Body of pancreas (tissue), 4 donors: Measurements from ENCODE around the gene CRY1.

Experiments
- POLR2A ChIP-seq, 3 donors: fragments of 450-650 bp; IDR thresholded peaks; one replicate each; pipeline ENCODE4 v1.6.1; 2016; ENCODE audit warnings: antibody characterized with exemption in 3 of 3, mild to moderate bottlenecking in 2 of 3
- TF ChIP-seq, protein P1 (sequence below), 7 experiments: fragments of 450-650 bp in 4 of 7; fragments of 200-600 bp in 3 of 7; sonication (generic) in 3 of 7; IDR thresholded peaks; one replicate each; pipeline ENCODE4 v1.5.1; 2016 to 2019; ENCODE audit warnings: antibody characterized with exemption in 7 of 7

DNA sequence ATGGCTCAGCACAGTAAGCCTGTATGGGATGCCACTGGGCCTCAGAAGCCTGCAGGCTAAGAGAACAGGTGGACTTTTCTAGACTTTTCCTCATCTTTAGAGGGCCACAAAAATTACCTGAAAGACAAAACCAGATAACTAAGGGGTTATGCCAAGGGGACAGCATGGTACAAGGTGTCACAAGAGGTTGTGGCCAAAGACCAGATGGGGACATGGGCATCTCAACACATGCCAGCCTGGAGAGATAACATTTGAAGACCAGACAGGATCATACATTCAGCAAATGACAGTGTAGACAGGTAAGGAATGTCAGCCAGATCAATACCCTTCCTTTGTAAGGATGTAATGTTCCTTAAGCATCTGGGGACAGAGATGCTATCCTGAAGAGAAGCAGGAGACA lies 8.9 kb upstream of the CRY1 start:
- no peak for TF ChIP-seq POLR2A (IDR thresholded peaks at IDR 0.05)
- TF ChIP-seq, protein P1, sequence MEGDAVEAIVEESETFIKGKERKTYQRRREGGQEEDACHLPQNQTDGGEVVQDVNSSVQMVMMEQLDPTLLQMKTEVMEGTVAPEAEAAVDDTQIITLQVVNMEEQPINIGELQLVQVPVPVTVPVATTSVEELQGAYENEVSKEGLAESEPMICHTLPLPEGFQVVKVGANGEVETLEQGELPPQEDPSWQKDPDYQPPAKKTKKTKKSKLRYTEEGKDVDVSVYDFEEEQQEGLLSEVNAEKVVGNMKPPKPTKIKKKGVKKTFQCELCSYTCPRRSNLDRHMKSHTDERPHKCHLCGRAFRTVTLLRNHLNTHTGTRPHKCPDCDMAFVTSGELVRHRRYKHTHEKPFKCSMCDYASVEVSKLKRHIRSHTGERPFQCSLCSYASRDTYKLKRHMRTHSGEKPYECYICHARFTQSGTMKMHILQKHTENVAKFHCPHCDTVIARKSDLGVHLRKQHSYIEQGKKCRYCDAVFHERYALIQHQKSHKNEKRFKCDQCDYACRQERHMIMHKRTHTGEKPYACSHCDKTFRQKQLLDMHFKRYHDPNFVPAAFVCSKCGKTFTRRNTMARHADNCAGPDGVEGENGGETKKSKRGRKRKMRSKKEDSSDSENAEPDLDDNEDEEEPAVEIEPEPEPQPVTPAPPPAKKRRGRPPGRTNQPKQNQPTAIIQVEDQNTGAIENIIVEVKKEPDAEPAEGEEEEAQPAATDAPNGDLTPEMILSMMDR (IDR thresholded peaks at IDR 0.05) = no peak
